GM12878 (cell line): ENCODE data around the gene RORB. TPM values are rescaled to one million over a fixed set of nuclear protein-coding genes. Genes with fewer than 3 reads are reported as not detected.

Source experiments
- ESRRA ChIP-seq: IDR thresholded peaks from 2 replicates; pipeline ENCODE4 v1.6.1; 2012; ENCODE audit warnings: mild to moderate bottlenecking, low read length, improper control_type of control experiment
- HDAC6 ChIP-seq: fragments of 200-600 bp; sonication (generic); IDR thresholded peaks from one replicate; pipeline ENCODE4 v1.8.0; 2017; ENCODE audit warnings: antibody characterized with exemption; ENCODE audit not compliant: unreplicated experiment
- POLR2A ChIP-seq: IDR thresholded peaks from 2 replicates; pipeline ENCODE4 v1.6.1; 2011; ENCODE audit warnings: low read depth, mild to moderate bottlenecking, low read length
- POU2F2 ChIP-seq: IDR thresholded peaks from 3 replicates; pipeline ENCODE4 v1.6.1; 2011; ENCODE audit warnings: low read depth, mild to moderate bottlenecking, low read length, borderline replicate concordance
- SRF ChIP-seq, 2 experiments: IDR thresholded peaks; 2 replicates each; pipeline ENCODE4 v1.6.1; 2011; ENCODE audit warnings: low read depth in 2 of 2, low read length in 2 of 2, mild to moderate bottlenecking in 1 of 2, moderate library complexity in 1 of 2
- STAT3 ChIP-seq: IDR thresholded peaks from 2 replicates; pipeline ENCODE4 v1.6.1; 2011; ENCODE audit warnings: low read depth, low read length, improper control_type of control experiment
- polyA plus RNA-seq, 11 experiments: library from polyadenylated mRNA; depleted of rRNA in 4 of 11; unstranded in 6 of 11; stranded (reverse) in 5 of 11; fragments of >200 nt; fragmentation: Nextera tagmentation in 4 of 11; fragmentation: Illumina TruSeq in 1 of 11; extraction: Ambion mirVana in 4 of 11; extraction: Trizol in 1 of 11; gene quantifications; 1 replicate in 1 of 11; 2 replicates in 10 of 11; pipeline versions ENCODE4 v1.2.1 to v1.2.3, GENCODE V29; 2011 to 2016; ENCODE audit warnings: inconsistent platforms in 2 of 11, missing spikeins in 2 of 11, low read depth in 1 of 11
- total RNA-seq, 4 experiments: library from RNA; depleted of rRNA in 3 of 4; stranded (reverse); fragments of >200 nt in 3 of 4; fragmentation: Illumina TruSeq in 1 of 4; extraction: Trizol in 1 of 4; gene quantifications; 2 replicates each; pipeline versions ENCODE4 v1.2.1 to v1.2.3, GENCODE V29; 2013 to 2021
- TF ChIP-seq, protein P1 (sequence below): IDR thresholded peaks from 2 replicates; pipeline ENCODE4 v1.6.1; 2011; ENCODE audit warnings: mild to moderate bottlenecking, low read depth, low read length, moderate library complexity; ENCODE audit not compliant: insufficient replicate concordance
- TF ChIP-seq, protein P2 (sequence below): IDR thresholded peaks from 2 replicates; pipeline ENCODE4 v1.6.1; 2012; ENCODE audit warnings: low read depth, low read length, improper control_type of control experiment
- TF ChIP-seq, protein P3 (sequence below): IDR thresholded peaks from 2 replicates; pipeline ENCODE4 v1.6.1; 2011; ENCODE audit warnings: low read depth, low read length, improper control_type of control experiment, borderline replicate concordance
- TF ChIP-seq, protein P4 (sequence below): fragments of 450-650 bp; conservative IDR thresholded peaks from 2 replicates; pipeline ENCODE4 v1.6.1; 2017; ENCODE audit warnings: mild to moderate bottlenecking, moderate library complexity

RORB gene
- total and polyA plus RNA-seq, 10 of the 15 experiments (the other 5 are each of a cell fraction or from before 2014, with no cell fraction given): under 0.01 to 0.01 TPM; not detected in 8

DNA sequence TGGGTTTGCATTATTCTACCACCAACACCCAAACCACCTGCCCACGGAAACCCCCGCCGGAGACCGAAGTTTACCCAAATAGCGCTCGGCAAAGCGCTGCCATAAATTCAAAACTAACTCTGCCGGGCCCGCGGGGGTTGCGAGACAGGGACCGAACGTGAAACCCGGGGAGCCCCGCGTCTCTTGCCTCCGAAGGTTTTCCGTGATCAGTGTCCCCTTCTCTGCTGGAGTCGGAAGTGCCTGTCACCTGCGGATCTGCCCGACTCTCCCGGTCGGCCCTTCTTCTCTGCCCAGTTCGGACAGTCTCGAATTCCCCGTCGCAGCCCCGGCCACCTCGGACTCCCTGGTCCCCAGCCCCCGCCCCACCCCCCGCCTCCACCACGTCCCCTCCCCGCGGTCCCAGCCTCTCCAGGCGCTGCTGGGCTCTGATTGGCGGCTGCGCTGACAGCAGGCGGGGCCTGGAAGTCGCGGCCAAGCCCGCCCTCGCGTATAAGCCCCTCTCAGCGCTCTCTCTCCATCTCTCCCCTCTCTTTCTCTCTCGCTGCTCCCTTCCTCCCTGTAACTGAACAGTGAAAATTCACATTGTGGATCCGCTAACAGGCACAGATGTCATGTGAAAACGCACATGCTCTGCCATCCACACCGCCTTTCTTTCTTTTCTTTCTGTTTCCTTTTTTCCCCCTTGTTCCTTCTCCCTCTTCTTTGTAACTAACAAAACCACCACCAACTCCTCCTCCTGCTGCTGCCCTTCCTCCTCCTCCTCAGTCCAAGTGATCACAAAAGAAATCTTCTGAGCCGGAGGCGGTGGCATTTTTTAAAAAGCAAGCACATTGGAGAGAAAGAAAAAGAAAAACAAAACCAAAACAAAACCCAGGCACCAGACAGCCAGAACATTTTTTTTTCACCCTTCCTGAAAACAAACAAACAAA is at the start of gene RORB (continued):
- TF ChIP-seq, protein P1, sequence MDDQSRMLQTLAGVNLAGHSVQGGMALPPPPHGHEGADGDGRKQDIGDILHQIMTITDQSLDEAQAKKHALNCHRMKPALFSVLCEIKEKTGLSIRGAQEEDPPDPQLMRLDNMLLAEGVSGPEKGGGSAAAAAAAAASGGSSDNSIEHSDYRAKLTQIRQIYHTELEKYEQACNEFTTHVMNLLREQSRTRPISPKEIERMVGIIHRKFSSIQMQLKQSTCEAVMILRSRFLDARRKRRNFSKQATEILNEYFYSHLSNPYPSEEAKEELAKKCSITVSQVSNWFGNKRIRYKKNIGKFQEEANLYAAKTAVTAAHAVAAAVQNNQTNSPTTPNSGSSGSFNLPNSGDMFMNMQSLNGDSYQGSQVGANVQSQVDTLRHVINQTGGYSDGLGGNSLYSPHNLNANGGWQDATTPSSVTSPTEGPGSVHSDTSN: peak; percentile 55
- TF ChIP-seq POLR2A (peak; percentile 49; the same call in 1 of the 2 replicates), ESRRA (no peak), HDAC6 (no peak), POU2F2 (no peak), STAT3 (no peak), SRF (IDR thresholded peaks at IDR 0.05; ENCODE audit: low read depth in 2 of 2, low read length in 2 of 2) (no peak)
- TF ChIP-seq, protein P2, sequence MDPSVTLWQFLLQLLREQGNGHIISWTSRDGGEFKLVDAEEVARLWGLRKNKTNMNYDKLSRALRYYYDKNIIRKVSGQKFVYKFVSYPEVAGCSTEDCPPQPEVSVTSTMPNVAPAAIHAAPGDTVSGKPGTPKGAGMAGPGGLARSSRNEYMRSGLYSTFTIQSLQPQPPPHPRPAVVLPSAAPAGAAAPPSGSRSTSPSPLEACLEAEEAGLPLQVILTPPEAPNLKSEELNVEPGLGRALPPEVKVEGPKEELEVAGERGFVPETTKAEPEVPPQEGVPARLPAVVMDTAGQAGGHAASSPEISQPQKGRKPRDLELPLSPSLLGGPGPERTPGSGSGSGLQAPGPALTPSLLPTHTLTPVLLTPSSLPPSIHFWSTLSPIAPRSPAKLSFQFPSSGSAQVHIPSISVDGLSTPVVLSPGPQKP: no peak
- TF ChIP-seq, protein P3, sequence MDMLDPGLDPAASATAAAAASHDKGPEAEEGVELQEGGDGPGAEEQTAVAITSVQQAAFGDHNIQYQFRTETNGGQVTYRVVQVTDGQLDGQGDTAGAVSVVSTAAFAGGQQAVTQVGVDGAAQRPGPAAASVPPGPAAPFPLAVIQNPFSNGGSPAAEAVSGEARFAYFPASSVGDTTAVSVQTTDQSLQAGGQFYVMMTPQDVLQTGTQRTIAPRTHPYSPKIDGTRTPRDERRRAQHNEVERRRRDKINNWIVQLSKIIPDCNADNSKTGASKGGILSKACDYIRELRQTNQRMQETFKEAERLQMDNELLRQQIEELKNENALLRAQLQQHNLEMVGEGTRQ: no peak
- TF ChIP-seq, protein P4, sequence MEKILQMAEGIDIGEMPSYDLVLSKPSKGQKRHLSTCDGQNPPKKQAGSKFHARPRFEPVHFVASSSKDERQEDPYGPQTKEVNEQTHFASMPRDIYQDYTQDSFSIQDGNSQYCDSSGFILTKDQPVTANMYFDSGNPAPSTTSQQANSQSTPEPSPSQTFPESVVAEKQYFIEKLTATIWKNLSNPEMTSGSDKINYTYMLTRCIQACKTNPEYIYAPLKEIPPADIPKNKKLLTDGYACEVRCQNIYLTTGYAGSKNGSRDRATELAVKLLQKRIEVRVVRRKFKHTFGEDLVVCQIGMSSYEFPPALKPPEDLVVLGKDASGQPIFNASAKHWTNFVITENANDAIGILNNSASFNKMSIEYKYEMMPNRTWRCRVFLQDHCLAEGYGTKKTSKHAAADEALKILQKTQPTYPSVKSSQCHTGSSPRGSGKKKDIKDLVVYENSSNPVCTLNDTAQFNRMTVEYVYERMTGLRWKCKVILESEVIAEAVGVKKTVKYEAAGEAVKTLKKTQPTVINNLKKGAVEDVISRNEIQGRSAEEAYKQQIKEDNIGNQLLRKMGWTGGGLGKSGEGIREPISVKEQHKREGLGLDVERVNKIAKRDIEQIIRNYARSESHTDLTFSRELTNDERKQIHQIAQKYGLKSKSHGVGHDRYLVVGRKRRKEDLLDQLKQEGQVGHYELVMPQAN: no peak
- TF ChIP-seq, all 136 proteins: peak for 3
